RCC 7860 (cell line): ENCODE results near the gene XPA.
"Not testable (repeated sequence)": the region's sequence is repeated elsewhere in the genome, so short reads cannot be mapped to it uniquely, and the experiment has no call there.

Experiments
- DNase-seq: peaks from one replicate; pipeline ENCODE4 v3.0.0-alpha.2; 2015; ENCODE audit warnings: low spot score
- FAIRE-seq: peaks from 2 replicates; lab custom pipeline; 2012; peaks lifted over from hg19 to GRCh38; lab: Jason Lieb, UNC

XPA gene

DNA sequence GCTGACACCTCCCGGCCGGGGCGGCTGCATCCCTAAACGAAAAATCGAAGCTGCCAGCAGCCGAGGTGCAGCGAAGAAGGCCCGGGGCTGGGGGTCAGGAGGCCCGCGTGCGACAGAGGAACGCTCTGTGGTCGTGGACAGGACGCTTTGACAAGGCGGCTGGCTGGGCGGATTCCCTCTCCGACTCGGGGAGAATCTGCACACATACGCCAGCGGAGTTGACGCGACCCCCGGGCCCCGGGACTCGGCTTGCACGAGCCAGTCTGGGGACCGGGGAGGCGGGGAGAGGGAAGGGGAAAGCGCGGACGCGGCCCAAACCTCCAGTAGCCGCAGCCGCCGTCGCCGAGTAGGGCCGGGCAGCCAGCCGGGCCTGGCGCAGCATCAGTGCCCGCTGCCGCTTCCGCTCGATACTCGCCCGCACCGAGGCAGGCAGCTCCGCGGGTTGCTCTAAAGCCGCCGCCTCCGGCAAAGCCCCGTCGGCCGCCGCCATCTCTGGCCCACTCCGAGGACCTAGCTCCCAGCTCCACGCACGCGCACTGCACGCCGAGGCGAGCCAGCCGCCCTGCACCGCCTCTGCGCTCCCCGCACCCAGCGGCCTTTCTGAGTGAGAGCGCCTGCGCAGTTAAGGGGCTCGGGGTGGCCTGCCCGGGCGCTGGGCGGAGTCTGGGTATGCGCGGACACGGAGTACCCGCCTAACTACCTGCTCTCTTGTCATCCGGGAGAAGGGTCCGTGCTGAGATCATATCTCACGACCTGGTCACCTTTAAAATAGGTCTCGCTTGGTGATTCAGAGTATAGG is at the start of gene XPA:
XPA (minus strand) TSS at position 538 of the 799 bp plus-strand sequence; CDS start at position 490, 48 bp downstream.
- peak; percentile 29 for FAIRE-seq
- DNase-seq: peak; percentile 91

DNA sequence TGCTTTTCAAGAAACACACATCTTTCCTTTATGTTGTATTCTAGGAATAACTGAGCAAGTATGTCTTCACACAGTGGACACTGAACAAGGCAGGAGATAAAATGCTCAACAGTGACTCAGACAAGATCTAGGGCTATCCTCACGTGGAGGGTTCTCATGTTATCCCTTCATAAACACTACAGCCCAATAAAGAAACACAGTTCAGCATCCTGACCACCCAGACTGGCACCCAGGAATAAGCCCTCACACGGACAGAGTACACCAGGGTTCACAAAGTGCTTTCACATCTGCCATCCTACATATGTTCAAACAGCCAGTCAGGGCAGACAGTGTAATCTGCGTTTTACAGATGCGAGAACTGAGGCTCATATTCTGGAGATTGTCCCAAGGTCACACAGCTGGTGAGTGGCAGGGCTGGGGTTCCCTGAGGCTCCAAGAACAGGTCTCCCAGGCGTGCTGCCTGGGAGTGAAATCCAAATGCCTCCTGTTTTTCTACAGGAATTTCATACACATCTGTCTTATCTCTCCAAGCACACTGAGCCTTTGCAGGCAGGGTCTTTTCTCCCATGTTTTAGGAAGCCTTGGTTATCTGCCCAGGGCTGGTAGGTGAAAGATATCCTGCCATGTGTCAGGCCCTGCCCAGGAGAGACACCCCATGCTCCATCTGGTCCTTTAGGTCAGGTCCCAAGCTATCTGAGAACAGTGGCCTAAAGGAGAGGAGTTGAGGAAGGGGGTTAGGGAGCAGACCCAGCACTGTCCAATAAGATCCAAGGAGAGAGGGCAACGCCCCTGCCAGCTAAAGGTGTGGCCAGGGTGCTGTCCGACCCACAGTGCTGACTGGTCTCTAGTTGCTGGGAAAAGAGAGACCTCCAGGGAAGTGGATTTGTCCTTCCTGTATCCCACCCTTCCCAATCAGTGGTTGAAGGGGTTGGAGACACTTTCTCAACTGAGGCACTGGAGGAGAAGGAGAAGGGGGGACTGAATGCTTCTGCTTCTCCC is 47.9 kb upstream of the XPA start:
- no peak for FAIRE-seq
- no peak for DNase-seq

DNA sequence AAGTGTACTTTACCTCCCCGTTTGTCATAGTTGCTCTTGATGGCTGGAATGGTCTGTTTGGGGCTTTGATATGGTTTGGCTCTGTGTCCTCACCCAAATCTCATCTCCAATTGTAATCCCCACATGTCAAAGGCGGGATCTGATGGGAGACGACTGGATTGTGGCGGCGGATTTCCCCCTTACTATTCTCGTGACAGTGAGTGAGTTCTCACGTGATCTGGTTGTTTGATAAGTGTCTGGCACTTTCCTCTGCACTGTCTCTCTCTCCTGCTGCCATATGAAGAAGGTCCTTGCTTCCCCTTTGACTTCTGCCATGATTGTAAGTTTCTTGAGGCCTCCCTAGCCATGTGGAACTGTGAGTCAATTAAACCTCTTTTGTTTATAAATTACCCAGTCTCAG is 46.9 kb upstream of the XPA start:
- DNase-seq, FAIRE-seq: not testable (repeated sequence)

DNA sequence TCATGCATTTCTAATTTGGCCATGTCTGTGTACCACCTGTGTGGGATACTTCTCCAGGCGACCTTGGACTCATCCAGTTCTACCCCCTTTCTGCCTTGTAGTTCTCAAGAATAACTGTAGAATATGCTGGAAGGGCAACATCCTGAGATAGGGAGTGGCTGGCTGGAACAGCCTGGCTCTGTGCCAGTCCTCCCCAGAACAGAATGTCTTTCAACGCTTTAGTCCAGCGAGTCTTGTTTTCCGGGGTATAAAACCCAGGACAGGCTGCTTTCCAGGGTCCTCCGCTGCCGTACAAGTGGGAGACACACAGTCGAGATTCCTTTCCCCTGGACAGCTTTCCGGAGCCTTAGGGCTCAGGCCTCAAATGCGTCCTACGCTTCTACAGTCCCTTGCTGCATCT is 45.4 kb upstream of the XPA start:
- no peak for FAIRE-seq
- DNase-seq: no peak

DNA sequence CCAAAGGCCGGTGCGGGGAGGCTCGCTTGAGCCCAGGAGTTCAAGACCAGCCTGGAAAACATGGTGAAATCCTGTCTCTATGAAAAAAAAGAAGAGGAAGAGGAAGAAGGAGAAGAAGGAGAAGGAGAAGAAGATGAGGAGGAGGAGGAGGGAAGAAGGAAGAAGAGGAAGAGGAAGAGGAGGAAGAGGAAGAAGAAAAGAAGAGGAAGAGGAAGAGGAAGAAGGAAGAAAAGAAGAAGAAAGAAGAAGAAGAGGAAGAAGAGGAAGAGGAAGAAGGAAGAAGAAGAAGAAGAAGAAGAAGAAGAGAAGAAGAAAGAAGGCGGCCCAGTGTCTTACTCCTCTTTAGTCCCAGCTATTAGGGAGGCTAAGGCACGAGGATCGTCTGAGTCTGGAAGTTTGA is 44.8 kb upstream of the XPA start:
- no peak for FAIRE-seq
- no peak for DNase-seq

DNA sequence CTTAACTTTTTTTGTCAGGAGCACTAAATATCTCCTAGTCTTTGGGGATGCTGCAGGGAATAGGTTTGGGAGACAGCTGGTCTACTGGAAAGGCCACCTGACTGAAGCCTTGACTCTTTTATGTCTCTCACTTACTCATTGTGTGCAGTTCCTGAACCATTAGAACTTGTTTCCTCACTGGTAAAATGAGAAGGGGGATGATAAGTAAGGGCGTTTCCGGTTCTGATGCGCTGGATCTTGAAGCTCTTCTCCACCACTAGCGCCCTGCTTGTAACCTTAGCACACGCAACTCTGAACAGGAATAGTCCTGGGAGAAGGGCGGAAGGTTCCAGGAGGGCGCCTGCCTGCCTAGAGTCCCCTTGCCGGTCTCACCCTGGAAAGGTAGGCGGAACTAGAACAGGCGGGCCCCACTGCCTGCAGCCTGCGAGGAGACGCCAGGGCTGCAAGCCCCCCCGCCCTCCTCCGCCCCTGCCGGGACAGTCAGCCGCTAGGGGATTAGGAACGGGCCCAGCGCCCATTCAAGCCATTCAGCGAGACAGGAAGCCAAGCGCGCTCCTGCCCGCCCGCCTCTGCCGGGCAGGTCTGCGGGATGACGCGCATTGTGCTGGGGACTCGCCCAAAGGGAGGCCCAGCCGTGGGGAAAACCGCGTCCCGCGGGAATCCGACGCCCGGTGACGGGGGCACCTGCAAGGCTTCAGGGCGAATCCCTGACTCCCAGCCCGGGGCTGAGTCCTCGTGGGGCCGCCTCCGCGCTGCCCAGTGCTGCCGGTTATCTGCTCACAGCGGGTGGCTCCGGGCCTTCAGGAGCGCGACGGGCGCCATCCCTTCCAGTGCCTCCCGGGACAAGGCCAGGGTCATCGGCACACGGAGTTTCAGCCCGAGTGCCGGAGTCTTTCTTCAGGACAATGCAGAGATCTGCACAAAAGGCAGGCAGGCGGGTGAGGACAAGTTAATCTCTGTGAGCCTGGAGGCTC is 44.0 kb upstream of the XPA start:
- no peak for FAIRE-seq
- DNase-seq: no peak

DNA sequence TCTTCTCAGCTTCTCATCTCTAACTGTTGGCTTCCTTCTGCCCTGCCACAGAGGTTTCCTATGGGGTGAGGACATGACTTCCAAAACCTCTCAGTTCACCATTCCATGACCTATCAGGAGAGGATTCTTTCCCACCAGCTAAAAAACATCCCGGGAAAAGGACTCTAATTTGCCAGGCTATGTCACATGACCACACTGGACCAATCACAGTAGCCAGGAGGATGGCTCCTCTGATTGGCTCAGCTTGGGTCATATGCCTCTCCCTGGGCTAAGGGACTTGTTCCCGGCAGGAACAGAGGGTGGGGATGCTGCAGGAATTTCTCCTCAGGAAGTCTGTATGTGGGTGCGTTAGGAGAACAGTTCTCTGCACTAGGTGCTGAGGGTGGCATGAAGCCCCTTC is 40.3 kb upstream of the XPA start:
- DNase-seq (peak; percentile 21), FAIRE-seq (no peak)

DNA sequence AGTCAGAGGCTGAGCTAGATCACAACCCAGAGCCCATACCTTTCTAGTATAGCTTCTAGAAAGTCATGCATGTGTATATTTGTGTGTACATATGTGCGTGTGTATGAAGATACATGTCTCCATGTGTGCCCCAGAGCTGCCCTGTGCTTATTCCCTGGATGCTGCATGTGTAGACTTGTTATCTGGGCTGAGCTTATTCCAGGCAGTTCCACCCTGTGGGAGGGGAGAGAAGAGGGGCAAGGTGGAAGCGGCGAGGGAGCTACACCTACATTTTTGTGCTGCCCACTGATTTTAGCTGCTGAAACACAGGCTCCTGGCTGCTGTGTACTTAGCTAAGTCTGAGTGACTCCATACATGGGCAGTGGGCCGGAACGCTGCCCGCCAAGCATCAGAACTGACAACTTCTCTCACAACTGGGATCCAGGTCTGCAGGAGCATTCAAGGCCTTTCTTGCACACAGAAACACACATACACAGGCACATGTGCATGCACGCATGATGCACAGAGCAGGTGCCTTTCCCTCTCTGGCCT is 38.0 kb upstream of the XPA start:
- DNase-seq (no peak), FAIRE-seq (no peak)

DNA sequence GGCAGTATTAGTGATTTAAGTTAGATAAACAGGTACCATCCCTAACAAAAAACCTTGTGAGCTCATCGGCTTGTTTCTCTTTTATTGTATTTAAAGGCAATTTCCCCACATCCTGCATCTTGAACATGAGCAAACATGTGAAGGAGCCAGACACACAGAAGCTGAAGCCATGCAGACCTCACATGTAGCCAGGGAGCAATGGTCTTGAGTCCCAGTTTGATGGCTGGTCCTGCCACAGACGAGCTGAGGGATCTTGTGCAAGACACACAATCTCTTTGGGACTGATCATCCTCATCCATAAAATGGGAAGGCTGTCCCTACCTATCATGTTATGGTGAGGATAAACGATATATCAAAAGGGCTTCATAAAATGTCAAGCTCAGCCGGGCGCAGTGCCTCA is 29.6 kb upstream of the XPA start:
- FAIRE-seq (no peak), DNase-seq (no peak)

DNA sequence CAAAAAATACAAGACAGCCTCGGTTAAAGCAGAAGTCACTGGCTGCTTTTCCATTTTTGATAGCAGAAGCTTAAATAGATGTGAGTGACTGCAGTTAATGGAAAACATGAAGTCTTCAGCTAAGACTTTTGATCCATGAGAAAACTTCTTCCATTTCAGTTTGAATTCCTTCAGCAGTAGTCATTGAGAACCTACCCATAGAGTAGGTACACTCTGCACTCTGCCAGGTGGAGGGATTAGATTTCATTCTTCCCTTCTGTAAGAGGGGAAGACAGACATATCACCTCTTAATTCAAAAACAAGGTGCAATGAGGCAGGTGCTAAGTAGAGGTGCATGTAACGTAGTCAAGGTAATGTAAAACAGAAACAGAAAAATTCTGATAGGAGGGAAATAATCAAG is 26.7 kb upstream of the XPA start:
- DNase-seq: no peak
- FAIRE-seq: no peak

DNA sequence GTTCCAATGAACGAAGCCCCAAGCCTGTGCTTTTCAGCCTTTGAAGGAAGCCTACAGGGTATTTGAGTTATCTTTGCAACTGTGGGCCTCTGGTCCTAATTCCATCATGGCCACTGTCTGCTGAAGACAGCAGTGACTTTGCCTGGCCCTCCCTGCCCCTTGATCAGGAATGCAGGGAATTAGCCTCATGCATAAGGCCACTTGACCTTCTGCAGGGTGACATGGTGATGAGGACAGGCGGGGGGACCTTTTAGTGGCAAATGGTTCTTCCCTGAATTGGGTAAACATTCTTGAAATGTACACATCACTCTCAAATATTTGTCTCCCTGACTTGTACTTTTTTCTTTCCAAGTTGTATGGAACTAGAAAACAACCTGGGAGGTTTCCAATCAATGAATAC is 25.2 kb upstream of the XPA start:
- FAIRE-seq: no peak

DNA sequence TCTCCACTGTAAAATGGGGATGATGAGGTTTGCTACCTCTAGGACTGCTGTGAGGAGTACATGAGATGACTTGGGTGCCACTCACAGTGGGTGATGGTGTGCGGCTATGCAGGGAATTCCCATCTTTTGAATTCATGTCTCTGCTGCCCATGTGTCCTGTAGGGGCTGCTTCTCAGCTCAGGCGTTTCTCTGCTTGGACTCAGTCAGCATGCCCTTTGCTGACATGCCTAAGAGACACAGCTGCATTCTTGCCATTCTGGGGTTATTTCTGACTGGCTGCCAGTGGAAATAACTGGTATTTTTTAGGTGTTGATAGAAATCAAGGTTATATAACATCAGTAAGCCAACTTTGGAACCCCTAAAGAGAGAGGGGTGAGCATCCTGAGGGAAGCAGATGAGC is 24.3 kb upstream of the XPA start:
- FAIRE-seq (no peak), DNase-seq (no peak)

More for the DNA sequence above, 25.2 kb upstream of the XPA start:
- DNase-seq: no peak

DNA sequence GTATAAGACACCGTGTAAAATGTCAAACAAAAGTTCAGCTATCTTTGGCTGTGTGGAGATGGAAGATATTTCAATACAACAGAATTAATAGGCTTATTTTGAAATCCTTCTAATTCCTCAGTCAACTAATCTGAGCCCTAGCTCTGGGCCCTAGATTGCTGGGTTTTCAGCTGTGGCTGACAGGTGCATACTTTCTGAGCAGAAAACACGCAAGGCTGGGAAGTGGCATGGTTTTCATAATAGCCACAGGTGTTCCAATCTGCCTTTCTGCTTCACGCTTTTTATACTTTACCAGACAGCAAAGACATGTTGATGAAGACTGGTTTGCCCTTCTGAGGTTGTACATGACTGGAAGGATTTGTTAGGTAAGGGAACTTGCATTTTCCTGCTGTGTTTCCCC is 20.7 kb upstream of the XPA start:
- DNase-seq (no peak), FAIRE-seq (no peak)

DNA sequence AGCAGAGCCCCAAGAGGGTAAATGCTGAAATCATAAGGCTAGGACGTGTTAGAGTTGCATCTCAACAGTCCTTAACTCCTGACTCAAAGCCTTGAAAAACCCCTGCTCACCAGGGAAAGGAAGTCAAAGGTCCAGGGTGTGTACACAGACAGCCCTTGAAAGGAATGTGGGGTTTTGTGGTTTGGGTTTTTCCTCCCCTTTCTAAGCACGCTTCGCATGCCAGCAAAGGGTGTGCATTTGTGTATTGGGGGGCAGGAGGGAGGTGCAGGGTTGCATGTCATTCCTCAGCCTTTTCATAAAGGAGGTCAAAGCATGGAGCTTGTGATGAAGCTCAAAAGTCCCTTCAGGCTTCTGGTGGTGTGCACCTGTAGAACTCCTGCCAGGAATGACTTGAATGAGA is 17.3 kb upstream of the XPA start:
- peak; percentile 73 for DNase-seq
- peak; percentile 63 for FAIRE-seq

DNA sequence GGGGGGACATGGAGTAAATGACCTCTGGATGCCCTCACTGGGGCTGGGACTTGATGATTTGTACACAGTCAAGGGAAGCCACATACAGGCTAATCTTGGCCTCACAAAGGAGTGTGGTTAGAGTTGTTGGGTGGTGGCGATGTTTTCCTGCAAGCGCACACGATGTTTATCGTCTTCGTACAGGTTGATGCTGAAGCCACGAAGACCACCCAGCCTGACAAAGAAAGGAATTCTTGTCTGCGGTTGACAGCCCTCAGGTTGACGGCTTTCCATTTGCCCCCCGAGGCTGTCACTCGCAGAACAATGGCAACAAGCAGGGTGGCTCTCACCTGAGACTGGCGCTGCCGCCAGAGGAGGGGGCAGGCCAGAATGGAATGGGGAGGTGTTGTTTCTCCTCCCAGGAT is 14.1 kb upstream of the XPA start:
- DNase-seq (no peak), FAIRE-seq (no peak)

DNA sequence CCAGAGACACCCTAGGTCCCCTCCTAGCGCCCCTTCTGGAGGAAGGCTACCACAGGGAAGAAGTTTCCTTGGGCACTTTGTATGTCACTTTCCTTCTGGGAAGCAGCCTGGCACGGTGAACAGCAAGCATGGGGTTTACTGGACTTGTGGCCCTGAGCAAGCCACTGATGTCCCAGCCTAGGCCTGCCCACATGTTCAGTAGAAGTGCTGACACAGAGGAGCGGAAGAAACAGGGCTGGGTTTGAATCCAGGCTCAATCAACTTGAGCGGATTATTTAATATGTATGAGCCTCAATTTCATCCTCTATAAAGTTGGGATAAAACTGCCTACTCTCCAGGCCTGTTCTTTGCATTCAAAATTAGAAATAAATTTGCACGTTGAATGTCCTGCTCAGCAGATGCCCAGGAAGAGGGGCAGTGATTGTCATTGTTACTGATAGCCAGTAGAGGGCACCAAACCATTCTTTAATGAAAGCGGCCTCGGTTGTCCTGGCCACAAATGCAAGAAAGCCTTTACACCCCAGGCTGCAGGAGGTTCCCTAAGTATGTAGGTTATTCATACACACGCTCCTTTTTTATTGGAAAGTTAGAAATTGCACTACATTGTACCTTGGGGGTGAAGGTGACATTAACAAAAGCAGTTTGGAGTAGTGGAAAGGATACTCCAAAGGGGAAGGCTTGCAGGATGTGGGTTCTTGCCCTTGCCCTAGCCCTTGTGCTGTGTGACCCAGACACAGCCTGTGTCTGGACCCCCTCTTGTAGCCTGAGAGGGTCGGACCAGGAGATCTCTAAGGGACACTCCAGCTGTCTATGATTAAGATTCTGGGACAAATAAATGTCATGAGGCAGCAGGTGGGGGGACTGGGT is 13.4 kb upstream of the XPA start:
- peak; percentile 59 for DNase-seq
- peak; percentile 81 for FAIRE-seq

DNA sequence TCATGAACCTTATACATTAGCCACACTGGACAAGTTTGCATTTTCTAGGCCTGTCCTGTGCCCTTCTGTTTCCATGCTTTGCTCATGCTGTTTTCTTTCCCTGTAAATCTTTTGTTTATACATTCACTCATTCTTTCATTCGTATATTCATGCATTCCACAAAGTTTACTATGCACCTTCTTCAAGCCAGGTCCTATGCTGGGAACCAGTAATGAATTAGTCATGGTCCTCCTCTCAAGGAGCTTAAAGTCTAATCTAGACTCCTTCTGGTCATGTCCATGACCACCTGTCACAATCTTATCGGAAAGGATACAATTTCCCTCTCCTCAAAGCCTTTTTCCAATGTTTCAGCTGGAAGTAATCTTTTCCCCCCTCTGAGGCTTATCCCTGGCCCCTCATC is 9.1 kb upstream of the XPA start:
- FAIRE-seq: no peak
- no peak for DNase-seq

DNA sequence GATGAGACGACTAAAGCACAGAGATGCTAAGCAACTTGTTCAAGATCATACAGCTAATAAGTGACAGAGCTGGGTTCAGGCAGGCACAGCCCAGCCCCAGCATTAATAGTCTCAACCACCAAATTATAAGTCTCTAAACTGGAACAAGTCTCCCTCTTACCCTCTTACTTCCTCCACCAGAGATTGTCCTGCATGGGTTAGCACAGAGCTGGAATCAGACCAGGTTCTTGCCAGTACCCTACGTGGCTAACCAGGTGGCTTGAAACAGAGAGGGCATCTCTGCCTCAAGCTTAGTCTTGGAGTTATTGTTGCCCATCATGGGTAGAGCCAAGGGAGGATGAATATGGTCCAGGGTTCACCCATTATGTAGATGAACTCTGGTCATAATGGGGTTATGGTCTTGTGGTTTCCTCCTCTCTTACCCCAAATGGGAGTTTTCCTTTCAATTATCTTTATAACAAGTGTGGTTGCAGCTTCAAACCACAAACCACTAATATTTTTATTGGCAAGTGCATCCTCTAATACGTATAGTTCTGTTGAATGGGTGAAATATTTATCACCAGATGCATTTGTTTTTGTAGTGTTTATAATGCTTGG is 8.3 kb upstream of the XPA start:
- FAIRE-seq (no peak), DNase-seq (no peak)

DNA sequence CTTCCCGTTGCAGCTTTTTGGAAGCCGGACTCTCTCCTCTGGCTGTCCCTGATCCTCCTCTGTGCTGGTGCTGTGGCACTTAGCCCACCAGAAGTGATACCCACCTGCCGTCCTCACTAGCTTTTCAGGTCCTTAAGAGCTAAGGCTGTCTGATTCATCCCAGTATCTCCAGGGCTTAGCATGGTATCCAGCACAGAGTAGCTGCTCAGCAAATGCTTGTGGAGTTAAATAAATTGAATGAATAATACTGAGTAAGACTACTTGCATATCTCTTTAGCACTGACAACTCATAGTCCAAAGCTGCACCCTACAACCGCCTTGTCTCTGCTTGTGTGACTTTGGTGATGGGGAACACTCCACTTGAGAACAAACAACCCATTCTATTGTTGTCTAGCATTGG is 7.7 kb upstream of the XPA start:
- no peak for DNase-seq
- no peak for FAIRE-seq
